Retinal pigment epithelial cell (primary cell): ENCODE results near the gene SGPP2.

ENCODE experiments used
- DNase-seq: peaks from one replicate; pipeline ENCODE4 v3.0.0-alpha.2; 2010; ENCODE audit warnings: low read depth
- H3K4me3 ChIP-seq: 2 replicates; pipeline ENCODE4 v1.5.1; 2011; ENCODE audit warnings: mild to moderate bottlenecking, low read length, control low read depth, moderate library complexity
- CTCF ChIP-seq: conservative IDR thresholded peaks from 2 replicates; pipeline ENCODE4 v1.5.1; 2011; ENCODE audit warnings: low read depth, low read length, control low read depth, inconsistent platforms

The SGPP2 gene

DNA sequence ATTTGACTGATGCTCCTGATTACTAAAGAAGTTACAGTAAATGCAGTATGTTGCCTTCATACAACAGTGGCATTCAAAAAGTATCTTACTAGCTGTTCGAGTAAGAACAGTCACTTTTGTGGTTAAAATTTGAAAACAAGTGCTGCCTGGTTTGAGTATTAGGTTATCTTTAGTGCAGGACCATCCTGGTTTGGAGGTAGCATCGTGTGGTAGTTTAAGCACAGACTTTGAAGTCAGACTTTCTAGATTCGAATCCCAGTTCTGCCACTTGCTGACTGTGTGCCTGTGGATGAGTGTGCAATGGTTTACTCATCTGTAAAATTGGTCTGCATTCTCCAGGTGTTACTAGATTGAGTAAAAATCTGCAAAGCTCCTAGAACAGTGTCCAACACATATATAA, 96.8 kb downstream of the SGPP2 start:
- H3K4me3 ChIP-seq = no peak overlapping the region
- DNase-seq = no peak
- TF ChIP-seq CTCF = no peak

DNA sequence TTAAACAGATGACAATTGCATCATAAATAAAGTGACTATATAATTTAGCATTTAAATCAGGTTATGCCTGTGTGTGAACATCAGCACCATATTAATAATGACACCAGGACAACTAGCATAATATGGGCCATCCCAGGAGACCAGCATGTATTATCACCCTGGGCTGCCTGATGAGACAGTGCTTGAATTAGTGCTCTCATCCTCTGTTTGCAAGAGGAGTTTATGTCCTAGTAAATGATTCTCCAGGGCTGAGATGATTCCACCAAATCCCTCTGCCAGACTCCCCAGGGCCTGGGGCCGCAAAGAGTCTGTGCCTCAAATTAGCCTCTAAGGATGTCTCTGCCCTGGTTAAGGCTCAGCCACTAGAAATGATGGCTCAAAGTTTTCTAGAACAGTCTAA, 97.7 kb downstream of the SGPP2 start:
- TF ChIP-seq CTCF = no peak
- no peak overlapping the region for H3K4me3 ChIP-seq
- no peak for DNase-seq

DNA sequence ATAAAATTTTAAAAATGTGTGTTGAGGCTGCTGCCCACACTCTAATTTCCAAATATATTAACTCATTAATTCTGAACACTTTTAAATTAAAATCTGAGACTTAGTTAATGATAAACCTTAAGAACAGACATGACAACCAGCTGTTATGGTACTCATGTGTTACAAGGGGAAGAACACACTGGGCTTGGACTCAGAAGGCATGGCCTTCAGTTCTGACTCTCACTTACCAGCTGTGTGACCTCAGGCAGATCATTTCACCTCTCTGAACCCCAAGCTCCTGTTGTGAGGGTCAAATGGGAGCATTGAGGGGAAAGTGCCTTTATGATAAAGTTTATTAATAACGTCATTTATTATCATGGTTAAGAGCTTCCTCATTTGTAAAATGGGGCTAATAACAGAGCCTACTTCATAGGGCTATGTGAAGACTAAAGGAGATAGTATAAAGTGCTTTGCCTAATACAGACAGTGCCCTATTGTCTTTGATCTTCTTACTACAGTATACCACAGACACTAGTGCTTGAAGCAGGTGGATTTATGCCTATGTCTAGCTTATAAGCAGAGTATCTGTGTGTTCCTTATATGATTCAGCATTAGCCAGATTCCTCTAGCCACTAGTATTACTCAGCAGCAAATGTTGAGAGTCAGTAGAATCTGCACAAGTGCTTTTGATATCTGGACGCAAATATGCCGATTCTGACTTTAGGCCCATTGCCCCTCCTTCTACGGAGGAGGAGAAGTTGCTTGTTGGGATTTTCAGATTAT, 99.6 kb downstream of the SGPP2 start:
- DNase-seq = no peak
- no peak overlapping the region for H3K4me3 ChIP-seq
- TF ChIP-seq CTCF = no peak

DNA sequence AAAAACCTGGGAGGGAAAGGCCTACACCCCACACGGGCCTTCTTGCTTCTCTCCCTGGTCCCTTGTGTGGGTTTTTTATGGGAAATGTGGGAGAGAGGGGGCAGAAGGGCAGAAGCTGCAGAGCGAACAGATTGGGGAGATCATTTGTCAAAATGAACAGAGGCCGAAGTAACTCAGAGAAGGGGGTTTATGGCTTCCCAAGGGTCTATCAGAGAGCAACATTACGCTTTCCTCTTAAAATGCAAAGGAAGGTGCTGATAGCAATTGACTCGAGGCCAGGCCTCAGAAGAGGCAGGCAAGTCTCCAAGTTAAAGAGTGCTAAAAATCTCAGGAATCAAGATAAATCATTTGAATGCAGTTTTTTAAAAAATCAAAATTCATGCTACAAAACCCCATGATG, 101.5 kb downstream of the SGPP2 start:
- TF ChIP-seq CTCF = no peak
- no peak for DNase-seq
- H3K4me3 ChIP-seq = no peak overlapping the region

DNA sequence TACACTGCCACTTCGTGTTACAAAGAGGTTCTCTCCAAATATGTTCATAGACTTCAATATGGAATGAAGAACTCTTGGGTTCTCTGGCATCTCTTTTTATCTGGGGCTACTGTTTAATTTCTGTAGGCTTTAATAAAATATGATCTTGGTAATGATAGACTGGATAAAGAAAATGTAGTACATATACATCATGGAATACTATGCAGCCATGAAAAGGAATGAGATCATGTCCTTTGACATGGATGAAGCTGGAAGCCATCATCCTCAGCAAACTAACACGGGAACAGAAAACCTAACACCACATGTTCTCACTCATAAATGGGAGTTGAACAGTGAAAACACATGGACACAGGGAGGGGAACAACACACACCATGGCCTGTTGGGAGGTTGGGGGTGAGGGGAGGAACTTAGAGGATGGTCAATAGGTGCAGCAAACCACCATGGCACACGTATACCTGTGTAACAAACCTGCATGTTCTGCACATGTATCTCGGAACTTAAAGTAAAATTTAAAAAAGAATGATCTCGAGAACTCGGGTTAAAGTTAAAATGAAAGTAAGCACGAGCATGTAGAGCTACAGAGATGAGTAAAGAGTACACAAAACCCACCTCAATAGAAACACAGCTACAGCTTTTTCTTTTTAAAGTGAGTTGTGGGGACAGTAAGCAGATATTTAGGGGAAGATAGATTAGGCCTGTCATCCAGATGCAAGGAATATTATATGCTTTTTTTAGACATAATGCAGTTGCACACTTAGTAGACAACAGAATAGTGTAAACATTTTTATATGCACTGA, 102.3 kb downstream of the SGPP2 start:
- no peak for TF ChIP-seq CTCF
- DNase-seq = no peak
- no peak overlapping the region for H3K4me3 ChIP-seq

- DNase-seq = no peak
- no peak overlapping the region for H3K4me3 ChIP-seq
Observed at GRCh38 chr2:222532315-222532714, 108.0 kb downstream of the SGPP2 start.

More at GRCh38 chr2:222532315-222532714, 108.0 kb downstream of the SGPP2 start:
- TF ChIP-seq CTCF = no peak
